Measurements from ENCODE around the gene JARID2.

GRCh38 chr6:15500078-15500740 lies 254.3 kb downstream of the JARID2 start:
- TF ChIP-seq TCF12 (IDR thresholded peaks at IDR 0.05; ENCODE audit: low read depth, low read length) (no peak), DPF2 (IDR thresholded peaks at IDR 0.05) (no peak), CTCF (IDR thresholded peaks at IDR 0.05 in 2 of 3, conservative IDR thresholded peaks at IDR 0.05 in 1 of 3; ENCODE audit: control insufficient read depth in 2 of 3, extremely low read depth in 1 of 3, insufficient read depth in 1 of 3, low read depth in 3 of 3, low read length in 3 of 3) (no peak), EGR1 (IDR thresholded peaks at IDR 0.05; ENCODE audit: borderline replicate concordance in 1 of 2, low read depth in 2 of 2, low read length in 2 of 2) (no peak), CHD1 (IDR thresholded peaks at IDR 0.05; ENCODE audit: low read depth, low read length) (no peak), CREM (IDR thresholded peaks at IDR 0.05; ENCODE audit: low read depth) (no peak), REST (IDR thresholded peaks at IDR 0.05; ENCODE audit: low read depth, low read length) (no peak), CHD2 (IDR thresholded peaks at IDR 0.05; ENCODE audit: borderline replicate concordance, low read depth, low read length) (no peak), SRF (IDR thresholded peaks at IDR 0.05; ENCODE audit: low read depth in 2 of 2, low read length in 2 of 2) (no peak), BMI1 (IDR thresholded peaks at IDR 0.05; ENCODE audit: borderline replicate concordance) (no peak)
